ENCODE measurements around the gene PLXNA3.

The PLXNA3 gene

GRCh38 chrX:154443992-154444754 is 13.9 kb upstream of the PLXNA3 start, which contains the start of gene FAM50A:
Gene FAM50A, plus strand, starts transcription at chrX:154444141. Its CDS starts 95 bp downstream, at chrX:154444236.
- no peak for TF ChIP-seq CTCF (conservative IDR thresholded peaks at IDR 0.05; ENCODE audit: low read depth, low read length)
- Histone ChIP-seq H3K4me3 (IDR thresholded peaks at IDR 0.05; ENCODE audit: insufficient read depth, low read depth, low read length) (no peak within 1 kb of the TSS), H3K27me3 (ENCODE audit: insufficient read depth, low read depth) (no peaks in the 10 kb centered on the region), H3K4me2 (peak within 1 kb of the TSS; percentile 57), H3K36me3 (ENCODE audit: insufficient read depth) (no peaks in the 10 kb centered on the region), H3K4me1 (ENCODE audit: low read depth, poor library complexity, severe bottlenecking) (peaks cover 3% of the 10 kb centered on the region), H3K27ac (no peak within 1 kb of the TSS), H3K79me2 (ENCODE audit: insufficient read depth, low read depth) (no peaks in the 10 kb centered on the region), H2AFZ (ENCODE audit: low read depth) (peak within 1 kb of the TSS; percentile 38; the same call in 1 of the 2 replicates), H4K20me1 (ENCODE audit: insufficient read depth) (no peaks in the 10 kb centered on the region), H3K9ac (peak within 1 kb of the TSS; percentile 61; the same call in 1 of the 2 replicates)

GRCh38 chrX:154444755-154445246 is 13.3 kb upstream of the PLXNA3 start:
- H3K4me3 ChIP-seq (IDR thresholded peaks at IDR 0.05; ENCODE audit: insufficient read depth, low read depth, low read length) = no peak overlapping the region
- H3K4me2 ChIP-seq = peak overlapping the region; percentile 57
- H3K36me3 ChIP-seq (ENCODE audit: insufficient read depth) = no peaks in the 10 kb centered on the region
- no peak overlapping the region for H2AFZ ChIP-seq (ENCODE audit: low read depth)
- no peak for TF ChIP-seq CTCF (conservative IDR thresholded peaks at IDR 0.05; ENCODE audit: low read depth, low read length)
- H3K27ac ChIP-seq = no peak overlapping the region
- peak overlapping the region; percentile 61; the same call in 1 of the 2 replicates for H3K9ac ChIP-seq
- peaks cover 3% of the 10 kb centered on the region for H3K4me1 ChIP-seq (ENCODE audit: low read depth, poor library complexity, severe bottlenecking)
- no peaks in the 10 kb centered on the region for H3K27me3 ChIP-seq (ENCODE audit: insufficient read depth, low read depth)
- H3K79me2 ChIP-seq (ENCODE audit: insufficient read depth, low read depth) = no peaks in the 10 kb centered on the region
- H4K20me1 ChIP-seq (ENCODE audit: insufficient read depth) = no peaks in the 10 kb centered on the region

- Histone ChIP-seq H3K9ac (no peak overlapping the region), H3K4me2 (no peak overlapping the region), H4K20me1 (ENCODE audit: insufficient read depth) (no peaks in the 10 kb centered on the region), H3K4me1 (ENCODE audit: low read depth, poor library complexity, severe bottlenecking) (peaks cover 3% of the 10 kb centered on the region), H3K79me2 (ENCODE audit: insufficient read depth, low read depth) (no peaks in the 10 kb centered on the region), H2AFZ (ENCODE audit: low read depth) (no peak overlapping the region), H3K4me3 (IDR thresholded peaks at IDR 0.05; ENCODE audit: insufficient read depth, low read depth, low read length) (no peak overlapping the region), H3K36me3 (ENCODE audit: insufficient read depth) (no peaks in the 10 kb centered on the region), H3K27ac (no peak overlapping the region), H3K27me3 (ENCODE audit: insufficient read depth, low read depth) (no peaks in the 10 kb centered on the region)
- no peak for TF ChIP-seq CTCF (conservative IDR thresholded peaks at IDR 0.05; ENCODE audit: low read depth, low read length)
These were observed 12.3 kb upstream of the PLXNA3 start for GRCh38 chrX:154445776-154446175.

GRCh38 chrX:154446430-154446829 is 11.7 kb upstream of the PLXNA3 start:
- H2AFZ ChIP-seq (ENCODE audit: low read depth) = no peak overlapping the region
- TF ChIP-seq CTCF (conservative IDR thresholded peaks at IDR 0.05; ENCODE audit: low read depth, low read length) = no peak
- no peak overlapping the region for H3K4me3 ChIP-seq (IDR thresholded peaks at IDR 0.05; ENCODE audit: insufficient read depth, low read depth, low read length)
- H3K9ac ChIP-seq = no peak overlapping the region
- no peak overlapping the region for H3K4me2 ChIP-seq
- H3K27me3 ChIP-seq (ENCODE audit: insufficient read depth, low read depth) = no peaks in the 10 kb centered on the region
- no peaks in the 10 kb centered on the region for H4K20me1 ChIP-seq (ENCODE audit: insufficient read depth)
- H3K79me2 ChIP-seq (ENCODE audit: insufficient read depth, low read depth) = no peaks in the 10 kb centered on the region
- H3K36me3 ChIP-seq (ENCODE audit: insufficient read depth) = no peaks in the 10 kb centered on the region
- H3K27ac ChIP-seq = no peak overlapping the region
- H3K4me1 ChIP-seq (ENCODE audit: low read depth, poor library complexity, severe bottlenecking) = peaks cover 3% of the 10 kb centered on the region
